D721Med (cell line): Measurements from ENCODE around the gene TFEB.

Experiments
- DNase-seq: peaks from one replicate; pipeline ENCODE4 v3.0.0; 2011; ENCODE audit warnings: low spot score; ENCODE audit not compliant: insufficient read length
- FAIRE-seq: peaks from 2 replicates; lab custom pipeline; 2011; peaks lifted over from hg19 to GRCh38; lab: Jason Lieb, UNC
- CTCF ChIP-seq: IDR thresholded peaks from 2 replicates; pipeline ENCODE4 v1.5.1; 2012; ENCODE audit warnings: mild to moderate bottlenecking, control low read depth; ENCODE audit not compliant: insufficient read depth; ENCODE audit errors: missing control alignments

TFEB gene

GRCh38 chr6:41653691-41654090 lies 81.7 kb downstream of the TFEB start:
- FAIRE-seq (no peak), DNase-seq (no peak)
- no peak for TF ChIP-seq CTCF

GRCh38 chr6:41652866-41653652 lies 82.3 kb downstream of the TFEB start:
- DNase-seq (no peak), FAIRE-seq (no peak)
- no peak for TF ChIP-seq CTCF

GRCh38 chr6:41651962-41652657 lies 83.3 kb downstream of the TFEB start:
- TF ChIP-seq CTCF, result no peak
- FAIRE-seq, result no peak
- DNase-seq, result no peak

- no peak for FAIRE-seq
- DNase-seq, result no peak
- TF ChIP-seq CTCF, result no peak
Measured at GRCh38 chr6:41651246-41651961, 84.0 kb downstream of the TFEB start.

GRCh38 chr6:41650120-41650519 lies 85.3 kb downstream of the TFEB start:
- DNase-seq (no peak), FAIRE-seq (no peak)
- no peak for TF ChIP-seq CTCF

GRCh38 chr6:41649596-41649995 lies 85.8 kb downstream of the TFEB start:
- FAIRE-seq (no peak), DNase-seq (no peak)
- TF ChIP-seq CTCF, result no peak
